Cardiac muscle cell (in vitro differentiated cells and primary cell): Measurements from ENCODE around the gene PRDM5. TPM values are rescaled to one million over a fixed set of nuclear protein-coding genes. Genes with fewer than 3 reads are reported as not detected.
A peak's percentile ranks its signal among the peaks of the same experiment; 100 is the strongest.

Experiments
- DNase-seq, 2 donors: peaks; one replicate each; pipeline versions ENCODE4 v3.0.0 to v3.0.0-alpha.2; 2010 to 2017; ENCODE audit warnings: low read depth in 1 of 2, low spot score in 1 of 2
- H3K27ac ChIP-seq: fragments of 200-600 bp; sonication (generic); 2 replicates; pipeline ENCODE4 v1.5.1; 2016
- H3K27me3 ChIP-seq: fragments of 200-600 bp; sonication (generic); 2 replicates; pipeline ENCODE4 v1.6.0; 2016; ENCODE audit warnings: control low read depth
- H3K36me3 ChIP-seq: fragments of 200-600 bp; sonication (generic); 2 replicates; pipeline ENCODE4 v1.5.1; 2016; ENCODE audit warnings: control low read depth
- H3K4me1 ChIP-seq: fragments of 200-600 bp; sonication (generic); 2 replicates; pipeline ENCODE4 v1.8.1; 2017; ENCODE audit warnings: low read depth, mild to moderate bottlenecking, mixed run types
- H3K4me3 ChIP-seq: fragments of 200-600 bp; sonication (generic); 2 replicates; pipeline ENCODE4 v1.5.1; 2016; ENCODE audit warnings: mild to moderate bottlenecking
- H3K9me3 ChIP-seq: fragments of 200-600 bp; sonication (generic); 2 replicates; pipeline ENCODE4 v1.5.1; 2017; ENCODE audit warnings: low read depth, mild to moderate bottlenecking, control low read depth
- CTCF ChIP-seq: IDR thresholded peaks from 2 replicates; pipeline ENCODE4 v1.5.1; 2012; ENCODE audit warnings: low read depth, mild to moderate bottlenecking, low read length
- polyA plus RNA-seq: library from polyadenylated mRNA; unstranded; fragments of >200 nt; fragmentation: Nextera tagmentation; extraction: Ambion mirVana; gene quantifications from 2 replicates; pipeline ENCODE4 v1.2.1, GENCODE V29; 2016
- total RNA-seq: library from RNA; depleted of rRNA; stranded (reverse); fragments of >200 nt; gene quantifications from 2 replicates; pipeline ENCODE4 v1.2.3, GENCODE V29; 2016

The PRDM5 gene
- total and polyA plus RNA-seq, 2 experiments from 2014 or later, result 8.7 to 19.3 TPM

DNA sequence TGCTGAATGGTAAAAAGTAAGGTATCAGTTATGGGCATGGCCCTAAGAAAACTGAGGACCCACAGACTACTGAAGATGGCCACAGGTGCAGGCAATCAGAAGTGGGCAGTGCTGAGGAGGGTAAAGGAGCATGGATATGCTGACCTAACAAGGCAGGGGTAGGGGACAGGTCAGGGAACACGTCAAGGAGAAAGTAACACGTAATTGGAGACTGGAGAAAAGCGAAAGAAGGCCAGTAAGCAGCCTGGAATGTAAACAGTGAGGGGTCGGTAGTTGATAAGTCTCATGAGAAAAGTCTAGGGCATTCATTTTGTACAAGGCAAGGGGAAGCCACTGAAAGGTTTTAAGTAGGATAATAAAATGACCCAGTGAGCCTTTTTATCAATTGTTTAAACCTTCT lies 153.3 kb downstream of the PRDM5 start:
- no peaks in the 10 kb centered on the region for H3K27me3 ChIP-seq
- no peak for TF ChIP-seq CTCF
- peak in 1 of 2 donors; percentile 82 for DNase-seq
- H3K4me1 ChIP-seq, result peaks cover 6% of the 10 kb centered on the region
- no peak overlapping the region for H3K4me3 ChIP-seq
- no peaks in the 10 kb centered on the region for H3K36me3 ChIP-seq
- H3K9me3 ChIP-seq, result no peaks in the 10 kb centered on the region
- no peak overlapping the region for H3K27ac ChIP-seq

DNA sequence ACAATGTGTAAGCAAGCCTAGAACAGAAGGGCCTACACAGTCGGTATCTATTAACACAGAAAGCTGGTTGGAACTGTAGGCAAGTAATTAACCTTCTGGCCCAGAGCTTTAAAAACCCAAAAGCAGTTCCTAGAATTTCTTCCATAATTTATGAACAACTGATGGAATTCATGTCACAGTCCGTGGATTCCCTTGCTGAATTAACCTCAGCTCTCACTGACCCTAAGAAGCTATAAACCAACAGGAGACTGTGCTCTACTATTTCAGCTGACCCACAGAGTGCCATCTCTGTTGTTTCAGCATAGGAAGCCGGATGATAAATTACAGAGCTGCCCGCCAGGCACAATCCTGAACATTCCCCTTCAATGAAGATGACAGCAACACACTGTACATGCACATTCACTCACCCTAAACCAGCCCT lies 157.3 kb downstream of the PRDM5 start:
- H3K4me3 ChIP-seq, result no peak overlapping the region
- H3K9me3 ChIP-seq, result no peaks in the 10 kb centered on the region
- H3K27ac ChIP-seq, result peak overlapping the region; percentile 38
- H3K36me3 ChIP-seq, result no peaks in the 10 kb centered on the region
- no peaks in the 10 kb centered on the region for H3K27me3 ChIP-seq
- peaks cover 9% of the 10 kb centered on the region for H3K4me1 ChIP-seq
- DNase-seq, result peak in 1 of 2 donors; percentile 25
- no peak for TF ChIP-seq CTCF

DNA sequence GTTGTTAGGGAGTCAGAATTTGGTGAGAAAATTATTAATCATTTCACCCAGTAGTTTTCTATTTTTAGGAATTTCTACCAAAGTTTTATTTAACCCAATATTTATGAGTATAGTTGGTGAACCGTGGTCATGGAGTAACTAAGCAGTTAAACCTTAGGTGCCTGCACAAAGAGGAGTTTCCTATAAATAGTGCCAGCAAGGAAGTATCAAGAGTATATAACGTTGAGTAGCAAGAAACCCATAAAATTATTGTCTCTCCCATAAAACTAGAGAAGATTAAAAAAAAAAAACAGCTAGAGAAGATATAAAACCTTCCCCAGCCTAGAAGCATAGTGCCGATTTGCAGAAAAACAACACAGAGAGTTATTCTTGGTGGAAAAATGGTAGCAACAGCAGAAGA lies 158.9 kb downstream of the PRDM5 start:
- no peak overlapping the region for H3K4me3 ChIP-seq
- H3K36me3 ChIP-seq, result no peaks in the 10 kb centered on the region
- H3K4me1 ChIP-seq, result peaks cover 14% of the 10 kb centered on the region
- DNase-seq, result no peak
- no peaks in the 10 kb centered on the region for H3K9me3 ChIP-seq
- H3K27ac ChIP-seq, result no peak overlapping the region
- H3K27me3 ChIP-seq, result no peaks in the 10 kb centered on the region
- no peak for TF ChIP-seq CTCF

- peaks cover 14% of the 10 kb centered on the region for H3K4me1 ChIP-seq
These were observed 161.5 kb downstream of the PRDM5 start for GRCh38 chr4:120761070-120761469.

DNA sequence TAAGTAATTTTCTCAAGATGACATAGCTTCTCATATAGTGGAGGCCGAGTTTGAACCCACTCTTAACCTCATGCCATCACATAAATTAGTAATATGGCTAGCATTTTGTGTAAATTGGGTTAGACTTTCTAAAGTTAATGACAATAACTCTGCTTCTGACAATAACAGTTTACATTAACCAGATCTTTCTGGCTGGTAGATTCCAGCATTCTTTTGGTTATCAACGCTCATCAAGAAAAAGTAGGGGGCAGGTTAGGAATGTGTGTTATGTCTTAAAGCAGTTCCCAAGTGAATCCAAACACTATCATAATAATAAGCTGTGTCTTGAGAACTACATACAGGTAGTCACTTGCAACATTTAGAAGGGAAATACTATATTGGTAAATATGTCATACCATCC lies 162.5 kb downstream of the PRDM5 start:
- no peak for TF ChIP-seq CTCF
- no peak overlapping the region for H3K27ac ChIP-seq

More at GRCh38 chr4:120761070-120761469, 161.5 kb downstream of the PRDM5 start:
- no peaks in the 10 kb centered on the region for H3K9me3 ChIP-seq
- no peak for TF ChIP-seq CTCF
- no peak overlapping the region for H3K27ac ChIP-seq
- no peaks in the 10 kb centered on the region for H3K36me3 ChIP-seq
- DNase-seq, result no peak
- H3K4me3 ChIP-seq, result no peak overlapping the region
- H3K27me3 ChIP-seq, result no peaks in the 10 kb centered on the region

DNA sequence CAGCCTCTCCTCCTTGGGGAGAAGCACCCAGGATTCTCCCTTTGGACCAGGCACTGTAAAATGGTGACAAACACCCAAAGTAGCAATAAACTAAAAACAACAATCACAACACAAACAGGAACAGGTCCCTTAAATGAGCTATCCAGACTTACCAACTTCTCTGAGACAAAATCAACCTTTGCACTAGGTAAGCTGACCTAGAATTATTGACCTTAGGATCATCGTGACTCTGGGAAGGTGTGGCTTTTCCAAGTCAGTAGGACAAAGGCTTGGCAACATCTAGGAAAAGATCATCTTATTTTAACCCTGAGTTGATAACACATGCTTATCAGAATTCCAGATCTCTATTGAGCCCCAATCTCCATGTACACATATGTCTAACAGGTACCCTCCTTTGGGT lies 166.7 kb downstream of the PRDM5 start:
- no peak overlapping the region for H3K4me3 ChIP-seq
- no peaks in the 10 kb centered on the region for H3K9me3 ChIP-seq
- H3K36me3 ChIP-seq, result no peaks in the 10 kb centered on the region
- no peaks in the 10 kb centered on the region for H3K27me3 ChIP-seq
- TF ChIP-seq CTCF, result no peak
- no peak overlapping the region for H3K27ac ChIP-seq
- H3K4me1 ChIP-seq, result peaks cover 27% of the 10 kb centered on the region
- DNase-seq, result no peak

More for the DNA sequence above, 162.5 kb downstream of the PRDM5 start:
- Histone ChIP-seq H3K4me1 (peaks cover 10% of the 10 kb centered on the region), H3K9me3 (no peaks in the 10 kb centered on the region), H3K27me3 (no peaks in the 10 kb centered on the region), H3K4me3 (no peak overlapping the region), H3K36me3 (no peaks in the 10 kb centered on the region)
- no peak for DNase-seq
